ENCODE results near the gene BEND6. TPM values are rescaled to one million over a fixed set of nuclear protein-coding genes. Genes with fewer than 3 reads are reported as not detected.
"Not testable (repeated sequence)": the region's sequence is repeated elsewhere in the genome, so short reads cannot be mapped to it uniquely, and the experiment has no call there.

Gene BEND6
- total and polyA plus RNA-seq, 2 donors (not counting 1 experiment from before 2014, with no cell fraction given), result 9.7 to 12.6 TPM

DNA sequence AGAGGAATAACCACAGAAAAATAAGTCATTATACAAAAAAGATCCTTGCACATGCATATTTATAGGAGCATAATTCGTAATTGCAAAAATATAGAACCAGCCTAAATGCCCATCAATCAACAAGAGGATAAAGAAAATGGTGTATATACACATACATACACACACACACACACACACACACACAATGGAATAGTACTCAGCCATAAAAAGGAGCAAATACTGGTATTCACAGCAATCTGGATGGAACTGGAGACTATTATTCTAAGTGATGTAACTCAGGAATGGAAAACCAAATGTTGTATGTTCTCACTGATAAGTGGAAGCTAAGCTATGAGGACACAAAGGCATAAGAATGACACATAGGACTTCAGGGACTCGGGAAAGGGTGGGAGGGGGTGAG is 89.7 kb downstream of the BEND6 start:
- no peak overlapping the region for H3K4me2 ChIP-seq (ENCODE audit: extremely low read depth, insufficient read depth, low read length)
- H3K4me3 ChIP-seq (replicated peaks in 1 of 4; ENCODE audit: control extremely low read depth in 1 of 4, insufficient read depth in 1 of 4, low read depth in 3 of 4, low read length in 4 of 4), result no peak overlapping the region
- no peaks in the 10 kb centered on the region for H4K20me1 ChIP-seq (ENCODE audit: control insufficient read depth, extremely low read depth, insufficient read depth, low read length)
- H2AFZ ChIP-seq (ENCODE audit: low read length), result no peak overlapping the region
- no peaks in the 10 kb centered on the region for H3K4me1 ChIP-seq (ENCODE audit: control insufficient read depth, extremely low read depth, insufficient read depth, low read length)
- H3K36me3 ChIP-seq (ENCODE audit: control insufficient read depth, insufficient read depth, low read length), result no peaks in the 10 kb centered on the region
- H3K27ac ChIP-seq (ENCODE audit: insufficient read depth, low read length), result no peak overlapping the region
- H3K9ac ChIP-seq (ENCODE audit: insufficient read depth, low read length), result no peak overlapping the region
- TF ChIP-seq, protein P1, sequence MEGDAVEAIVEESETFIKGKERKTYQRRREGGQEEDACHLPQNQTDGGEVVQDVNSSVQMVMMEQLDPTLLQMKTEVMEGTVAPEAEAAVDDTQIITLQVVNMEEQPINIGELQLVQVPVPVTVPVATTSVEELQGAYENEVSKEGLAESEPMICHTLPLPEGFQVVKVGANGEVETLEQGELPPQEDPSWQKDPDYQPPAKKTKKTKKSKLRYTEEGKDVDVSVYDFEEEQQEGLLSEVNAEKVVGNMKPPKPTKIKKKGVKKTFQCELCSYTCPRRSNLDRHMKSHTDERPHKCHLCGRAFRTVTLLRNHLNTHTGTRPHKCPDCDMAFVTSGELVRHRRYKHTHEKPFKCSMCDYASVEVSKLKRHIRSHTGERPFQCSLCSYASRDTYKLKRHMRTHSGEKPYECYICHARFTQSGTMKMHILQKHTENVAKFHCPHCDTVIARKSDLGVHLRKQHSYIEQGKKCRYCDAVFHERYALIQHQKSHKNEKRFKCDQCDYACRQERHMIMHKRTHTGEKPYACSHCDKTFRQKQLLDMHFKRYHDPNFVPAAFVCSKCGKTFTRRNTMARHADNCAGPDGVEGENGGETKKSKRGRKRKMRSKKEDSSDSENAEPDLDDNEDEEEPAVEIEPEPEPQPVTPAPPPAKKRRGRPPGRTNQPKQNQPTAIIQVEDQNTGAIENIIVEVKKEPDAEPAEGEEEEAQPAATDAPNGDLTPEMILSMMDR (conservative IDR thresholded peaks at IDR 0.05 in 1 of 2, IDR thresholded peaks at IDR 0.05 in 1 of 2; ENCODE audit: low read depth in 1 of 2, low read length in 2 of 2), result no peak
- no peak for TF ChIP-seq EZH2 (IDR thresholded peaks at IDR 0.05; ENCODE audit: low read length, missing control alignments)
- H3K9me3 ChIP-seq (ENCODE audit: control insufficient read depth, insufficient read depth, low read depth, low read length), result no peaks in the 10 kb centered on the region
- DNase-seq (ENCODE audit: low read depth in 2 of 2), result no peak
- peaks cover 17% of the 10 kb centered on the region for H3K79me2 ChIP-seq (ENCODE audit: control insufficient read depth, insufficient read depth, low read length)
- peaks cover 4% of the 10 kb centered on the region for H3K27me3 ChIP-seq (ENCODE audit: control insufficient read depth, insufficient read depth, low read length)

- H3K27ac ChIP-seq (ENCODE audit: insufficient read depth, low read length), result peak within 1 kb of the TSS; percentile 54
- peak within 1 kb of the TSS; percentile 42 to 84 (median 50) for H3K4me3 ChIP-seq (replicated peaks in 1 of 4; ENCODE audit: control extremely low read depth in 1 of 4, insufficient read depth in 1 of 4, low read depth in 3 of 4, low read length in 4 of 4)
- peaks cover 28% of the 10 kb centered on the region for H3K79me2 ChIP-seq (ENCODE audit: control insufficient read depth, insufficient read depth, low read length)
- not testable (repeated sequence) for H3K9me3 ChIP-seq (ENCODE audit: control insufficient read depth, insufficient read depth, low read depth, low read length); H4K20me1 ChIP-seq (ENCODE audit: control insufficient read depth, extremely low read depth, insufficient read depth, low read length); H3K27me3 ChIP-seq (ENCODE audit: control insufficient read depth, insufficient read depth, low read length); H3K4me1 ChIP-seq (ENCODE audit: control insufficient read depth, extremely low read depth, insufficient read depth, low read length); H3K36me3 ChIP-seq (ENCODE audit: control insufficient read depth, insufficient read depth, low read length)
- H2AFZ ChIP-seq (ENCODE audit: low read length), result peak within 1 kb of the TSS; percentile 51
- H3K4me2 ChIP-seq (ENCODE audit: extremely low read depth, insufficient read depth, low read length), result peak within 1 kb of the TSS; percentile 39
- peak within 1 kb of the TSS; percentile 58 for H3K9ac ChIP-seq (ENCODE audit: insufficient read depth, low read length)
- peak; percentile 88 to 90 for DNase-seq (ENCODE audit: low read depth in 2 of 2)
Measured at GRCh38 chr6:57046332-57047256, 91.7 kb downstream of the BEND6 start, which contains the start of gene KIAA1586. Gene KIAA1586 (plus strand): TSS chr6:57046693. CDS start chr6:57046756, 63 bp downstream.

- not testable (repeated sequence) for H3K4me1 ChIP-seq (ENCODE audit: control insufficient read depth, extremely low read depth, insufficient read depth, low read length); H4K20me1 ChIP-seq (ENCODE audit: control insufficient read depth, extremely low read depth, insufficient read depth, low read length); H3K27ac ChIP-seq (ENCODE audit: insufficient read depth, low read length); H3K4me3 ChIP-seq (replicated peaks in 1 of 4; ENCODE audit: control extremely low read depth in 1 of 4, insufficient read depth in 1 of 4, low read depth in 3 of 4, low read length in 4 of 4); H3K9ac ChIP-seq (ENCODE audit: insufficient read depth, low read length); DNase-seq (ENCODE audit: low read depth in 2 of 2); H2AFZ ChIP-seq (ENCODE audit: low read length); H3K9me3 ChIP-seq (ENCODE audit: control insufficient read depth, insufficient read depth, low read depth, low read length); H3K36me3 ChIP-seq (ENCODE audit: control insufficient read depth, insufficient read depth, low read length); H3K4me2 ChIP-seq (ENCODE audit: extremely low read depth, insufficient read depth, low read length); H3K27me3 ChIP-seq (ENCODE audit: control insufficient read depth, insufficient read depth, low read length)
- H3K79me2 ChIP-seq (ENCODE audit: control insufficient read depth, insufficient read depth, low read length), result peaks cover 28% of the 10 kb centered on the region
Measured at GRCh38 chr6:57047257-57047585, 92.3 kb downstream of the BEND6 start.

GRCh38 chr6:57047859-57048258 is 93.0 kb downstream of the BEND6 start:
- not testable (repeated sequence) for DNase-seq (ENCODE audit: low read depth in 2 of 2); H3K4me1 ChIP-seq (ENCODE audit: control insufficient read depth, extremely low read depth, insufficient read depth, low read length); H3K27ac ChIP-seq (ENCODE audit: insufficient read depth, low read length); H3K9me3 ChIP-seq (ENCODE audit: control insufficient read depth, insufficient read depth, low read depth, low read length); H2AFZ ChIP-seq (ENCODE audit: low read length); H3K27me3 ChIP-seq (ENCODE audit: control insufficient read depth, insufficient read depth, low read length); H3K9ac ChIP-seq (ENCODE audit: insufficient read depth, low read length); H3K36me3 ChIP-seq (ENCODE audit: control insufficient read depth, insufficient read depth, low read length); H4K20me1 ChIP-seq (ENCODE audit: control insufficient read depth, extremely low read depth, insufficient read depth, low read length)
- peak overlapping the region; percentile 59 for H3K4me2 ChIP-seq (ENCODE audit: extremely low read depth, insufficient read depth, low read length)
- H3K79me2 ChIP-seq (ENCODE audit: control insufficient read depth, insufficient read depth, low read length), result peaks cover 28% of the 10 kb centered on the region
- peak overlapping the region; percentile 1 to 67 (median 38) for H3K4me3 ChIP-seq (replicated peaks in 1 of 4; ENCODE audit: control extremely low read depth in 1 of 4, insufficient read depth in 1 of 4, low read depth in 3 of 4, low read length in 4 of 4)
